ENCODE data around the gene ATF4.

GRCh38 chr22:39545386-39546365 is 25.3 kb downstream of the ATF4 start:
- TF ChIP-seq XRCC5 (optimal IDR thresholded peaks at IDR 0.05; ENCODE audit: low read length) = peak; percentile 72
- no peak for TF ChIP-seq ZNF143 (CRISPR knock-in tag; IDR thresholded peaks at IDR 0.05)
- TF ChIP-seq MYC (CRISPR knock-in tag; IDR thresholded peaks at IDR 0.05; ENCODE audit: borderline replicate concordance) = peak; percentile 52; the same call in 1 of the 2 replicates
- TF ChIP-seq ZNF670 (CRISPR knock-in tag; IDR thresholded peaks at IDR 0.05; ENCODE audit: borderline replicate concordance) = no peak
- TF ChIP-seq RELA (CRISPR knock-in tag; IDR thresholded peaks at IDR 0.05) = no peak
- peak; percentile 62; the same call in 1 of the 2 replicates for TF ChIP-seq MXD1 (CRISPR knock-in tag; IDR thresholded peaks at IDR 0.05)
- no peak for TF ChIP-seq CEBPB (IDR thresholded peaks at IDR 0.05; ENCODE audit: borderline replicate concordance, low read depth, low read length)

All from HepG2 (cell line).